LHCN-M2 (cell line): ENCODE results near the gene ARHGAP26. TPM values are rescaled to one million over a fixed set of nuclear protein-coding genes. Genes with fewer than 3 reads are reported as not detected.
A peak's percentile ranks its signal among the peaks of the same experiment; 100 is the strongest.

Experiments
- DNase-seq: peaks from one replicate; pipeline ENCODE4 v3.0.0-alpha.2; 2012; ENCODE audit warnings: low read depth
- total RNA-seq: library from RNA; depleted of rRNA; stranded (reverse); fragments of >200 nt; gene quantifications from 2 replicates; pipeline ENCODE4 v1.2.3, GENCODE V29; 2014

Gene ARHGAP26
- total RNA-seq, 1 experiment from 2014 or later, result 1.0 TPM

GRCh38 chr5:143059976-143060765 is 290.0 kb downstream of the ARHGAP26 start:
- no peak for DNase-seq

- DNase-seq, result peak; percentile 69
Measured at GRCh38 chr5:143061161-143061945, 291.2 kb downstream of the ARHGAP26 start.

GRCh38 chr5:143062379-143062778 is 292.2 kb downstream of the ARHGAP26 start:
- no peak for DNase-seq

GRCh38 chr5:143063175-143063970 is 293.2 kb downstream of the ARHGAP26 start:
- peak; percentile 41 for DNase-seq

GRCh38 chr5:143064218-143064641 is 294.1 kb downstream of the ARHGAP26 start:
- peak; percentile 86 for DNase-seq

GRCh38 chr5:143064676-143065075 is 294.5 kb downstream of the ARHGAP26 start:
- DNase-seq, result no peak

GRCh38 chr5:143065185-143065965 is 295.2 kb downstream of the ARHGAP26 start:
- peak; percentile 97 for DNase-seq

- no peak for DNase-seq
Measured at GRCh38 chr5:143065996-143066522, 295.9 kb downstream of the ARHGAP26 start.

- peak; percentile 91 for DNase-seq
Measured at GRCh38 chr5:143066556-143067281, 296.5 kb downstream of the ARHGAP26 start.

GRCh38 chr5:143068712-143069111 is 298.5 kb downstream of the ARHGAP26 start:
- no peak for DNase-seq

GRCh38 chr5:143071927-143072326 is 301.8 kb downstream of the ARHGAP26 start:
- no peak for DNase-seq

- DNase-seq, result no peak
Measured at GRCh38 chr5:143072734-143073133, 302.6 kb downstream of the ARHGAP26 start.

GRCh38 chr5:143073766-143074165 is 303.6 kb downstream of the ARHGAP26 start:
- no peak for DNase-seq

- peak; percentile 56 for DNase-seq
Measured at GRCh38 chr5:143074414-143074996, 304.3 kb downstream of the ARHGAP26 start.

GRCh38 chr5:143076377-143076776 is 306.2 kb downstream of the ARHGAP26 start:
- no peak for DNase-seq

- DNase-seq, result no peak
Measured at GRCh38 chr5:143077453-143078103, 307.4 kb downstream of the ARHGAP26 start.

GRCh38 chr5:143078313-143078712 is 308.1 kb downstream of the ARHGAP26 start:
- no peak for DNase-seq

GRCh38 chr5:143078971-143079370 is 308.8 kb downstream of the ARHGAP26 start:
- DNase-seq, result no peak

GRCh38 chr5:143080407-143080806 is 310.2 kb downstream of the ARHGAP26 start:
- DNase-seq, result no peak
